WTC11 (cell line): ENCODE results near the gene MTA2. TPM values are rescaled to one million over a fixed set of nuclear protein-coding genes. Genes with fewer than 3 reads are reported as not detected.

Experiments
- ARID4B ChIP-seq: sonication (generic); formaldehyde crosslinking; IDR thresholded peaks from 2 replicates; pipeline ENCODE4 v1.8.0; 2023; ENCODE audit warnings: missing genetic modification reagents, mild to moderate bottlenecking, borderline replicate concordance
- ATF2 ChIP-seq: sonication (generic); formaldehyde crosslinking; IDR thresholded peaks from 2 replicates; pipeline ENCODE4 v1.8.1; 2022; ENCODE audit warnings: low read depth, missing genetic modification reagents, borderline replicate concordance
- ATF3 ChIP-seq: sonication (generic); formaldehyde crosslinking; conservative IDR thresholded peaks from 2 replicates; pipeline ENCODE4 v1.8.1; 2022; ENCODE audit warnings: mild to moderate bottlenecking, missing genetic modification reagents
- CBFB ChIP-seq: sonication (generic); formaldehyde crosslinking; IDR thresholded peaks from 2 replicates; pipeline ENCODE4 v1.8.1; 2022; ENCODE audit warnings: mild to moderate bottlenecking, low read depth, missing genetic modification reagents
- E2F4 ChIP-seq: sonication (generic); formaldehyde crosslinking; IDR thresholded peaks from 2 replicates; pipeline ENCODE4 v1.8.1; 2022; ENCODE audit warnings: low read depth, mild to moderate bottlenecking, moderate library complexity, missing genetic modification reagents, borderline replicate concordance
- ELF4 ChIP-seq: sonication (generic); formaldehyde crosslinking; IDR thresholded peaks from 2 replicates; pipeline ENCODE4 v1.8.1; 2022; ENCODE audit warnings: low read depth, mild to moderate bottlenecking, moderate library complexity, missing genetic modification reagents
- EMX1 ChIP-seq: fragments of 250-450 bp; sonication (Bioruptor Pico); IDR thresholded peaks from 2 replicates; pipeline ENCODE4 v1.8.0; 2021; ENCODE audit warnings: mild to moderate bottlenecking
- GTF2I ChIP-seq: fragments of 250-450 bp; sonication (Bioruptor Pico); conservative IDR thresholded peaks from 2 replicates; pipeline ENCODE4 v1.4.0; 2021; ENCODE audit warnings: mild to moderate bottlenecking
- NFYB ChIP-seq: sonication (generic); formaldehyde crosslinking; conservative IDR thresholded peaks from 2 replicates; pipeline ENCODE4 v1.8.0; 2022; ENCODE audit warnings: low read depth, missing genetic modification reagents
- NR2C2 ChIP-seq: sonication (generic); formaldehyde crosslinking; IDR thresholded peaks from 2 replicates; pipeline ENCODE4 v1.8.0; 2022; ENCODE audit warnings: mild to moderate bottlenecking, missing genetic modification reagents
- PRDM15 ChIP-seq: sonication (generic); formaldehyde crosslinking; IDR thresholded peaks from 2 replicates; pipeline ENCODE4 v1.8.0; 2022; ENCODE audit warnings: missing genetic modification reagents
- PREB ChIP-seq: sonication (generic); formaldehyde crosslinking; IDR thresholded peaks from 2 replicates; pipeline ENCODE4 v1.8.1; 2022; ENCODE audit warnings: mild to moderate bottlenecking, missing genetic modification reagents, moderate library complexity, borderline replicate concordance
- PRRX2 ChIP-seq: fragments of 250-450 bp; sonication (Bioruptor Pico); IDR thresholded peaks from 2 replicates; pipeline ENCODE4 v1.8.0; 2021; ENCODE audit warnings: mild to moderate bottlenecking
- RELA ChIP-seq: sonication (generic); formaldehyde crosslinking; IDR thresholded peaks from 2 replicates; pipeline ENCODE4 v1.8.1; 2022; ENCODE audit warnings: missing genetic modification reagents, mild to moderate bottlenecking, borderline replicate concordance
- RORB ChIP-seq: fragments of 250-450 bp; sonication (Bioruptor Pico); IDR thresholded peaks from 2 replicates; pipeline ENCODE4 v1.9.0; 2021; ENCODE audit warnings: mild to moderate bottlenecking
- SP1 ChIP-seq: sonication (generic); formaldehyde crosslinking; conservative IDR thresholded peaks from 2 replicates; pipeline ENCODE4 v1.8.1; 2022; ENCODE audit warnings: missing genetic modification reagents
- TP53 ChIP-seq: sonication (generic); formaldehyde crosslinking; IDR thresholded peaks from 2 replicates; pipeline ENCODE4 v1.8.1; 2023; ENCODE audit warnings: mild to moderate bottlenecking, missing genetic modification reagents
- USF2 ChIP-seq: sonication (generic); formaldehyde crosslinking; IDR thresholded peaks from 2 replicates; pipeline ENCODE4 v1.8.1; 2023; ENCODE audit warnings: mild to moderate bottlenecking, missing genetic modification reagents, moderate library complexity
- ZBTB21 ChIP-seq: sonication (generic); formaldehyde crosslinking; IDR thresholded peaks from 2 replicates; pipeline ENCODE4 v1.8.1; 2023; ENCODE audit warnings: mild to moderate bottlenecking, missing genetic modification reagents, borderline replicate concordance
- ZNF121 ChIP-seq: sonication (generic); formaldehyde crosslinking; IDR thresholded peaks from 2 replicates; pipeline ENCODE4 v1.8.0; 2023; ENCODE audit warnings: missing genetic modification reagents
- ZNF281 ChIP-seq: sonication (generic); formaldehyde crosslinking; IDR thresholded peaks from 2 replicates; pipeline ENCODE4 v1.8.0; 2023; ENCODE audit warnings: mild to moderate bottlenecking, missing genetic modification reagents
- total RNA-seq: library from RNA; stranded (reverse); gene quantifications from 3 replicates; pipeline ENCODE4 v1.2.3, GENCODE V29; 2021

The MTA2 gene
- total RNA-seq, 1 experiment from 2014 or later: 115 TPM

GRCh38 chr11:62602141-62603071 is 741 bp upstream of the MTA2 start (continued):
- TF ChIP-seq PREB (CRISPR knock-in tag) (no peak), NR2C2 (peak; percentile 59; the same call in 1 of the 2 replicates), PRRX2 (CRISPR knock-in tag) (no peak), ARID4B (CRISPR knock-in tag) (peak; percentile 79; the same call in 1 of the 2 replicates), NFYB (CRISPR knock-in tag) (no peak), USF2 (CRISPR knock-in tag) (peak; percentile 94), SP1 (CRISPR knock-in tag) (no peak; the same call in 1 of the 2 replicates), E2F4 (CRISPR knock-in tag) (no peak), RORB (no peak), TP53 (CRISPR knock-in tag) (peak; percentile 80; the same call in 1 of the 2 replicates), ELF4 (no peak), ATF3 (CRISPR knock-in tag) (no peak), ZNF121 (CRISPR knock-in tag) (no peak), ZNF281 (peak; percentile 81), ATF2 (CRISPR knock-in tag) (no peak), EMX1 (CRISPR knock-in tag) (no peak), CBFB (CRISPR knock-in tag) (0 out of 2 replicates have a peak, but pooled peaks have one; percentile 50), GTF2I (CRISPR knock-in tag) (no peak), RELA (CRISPR knock-in tag) (0 out of 2 replicates have a peak, but pooled peaks have one; percentile 69), ZBTB21 (CRISPR knock-in tag) (no peak; the same call in 1 of the 2 replicates), PRDM15 (CRISPR knock-in tag) (no peak)
